ENCODE data around the gene SLC22A17. TPM values are rescaled to one million over a fixed set of nuclear protein-coding genes. Genes with fewer than 3 reads are reported as not detected.
"Not testable (repeated sequence)": the region's sequence is repeated elsewhere in the genome, so short reads cannot be mapped to it uniquely, and the experiment has no call there.

Gene SLC22A17
- total RNA-seq (31.9 and 44.4 TPM in 2 replicates), polyA plus RNA-seq (62.9 and 79.2 TPM in 2 replicates)

GRCh38 chr14:23352506-23353432 lies at the start of gene SLC22A17:
TSS of gene SLC22A17 (minus strand) at chr14:23352887.
- no peaks in the 10 kb centered on the region for H3K9me2 ChIP-seq (replicated peaks; ENCODE audit: insufficient read depth)
- no peaks in the 10 kb centered on the region for H3K36me3 ChIP-seq (replicated peaks; ENCODE audit: insufficient read depth, low read depth)
- peak within 1 kb of the TSS; percentile 99 for H3K4me2 ChIP-seq
- 4% methylated on average over 16 of the region's 42 CpGs for WGBS (ENCODE audit: low lambda C conversion rate, missing lambda C conversion rate)
- H3K9me3 ChIP-seq (ENCODE audit: low read depth): no peaks in the 10 kb centered on the region
- peak within 1 kb of the TSS; percentile 66 for H3K27ac ChIP-seq
- H2AFZ ChIP-seq: peak within 1 kb of the TSS; percentile 91
- H3K27me3 ChIP-seq: no peaks in the 10 kb centered on the region
- TF ChIP-seq EZH2phosphoT487 (IDR thresholded peaks at IDR 0.05; ENCODE audit: low read depth, severe bottlenecking, unreplicated experiment) (no peak), CTCF (IDR thresholded peaks at IDR 0.05; ENCODE audit: poor library complexity) (peak; percentile 8)
- no peaks in the 10 kb centered on the region for H3K79me2 ChIP-seq
- H3K4me3 ChIP-seq: peak within 1 kb of the TSS; percentile 68
- no peaks in the 10 kb centered on the region for H3K4me1 ChIP-seq (ENCODE audit: insufficient read depth)
- peak; percentile 93 for DNase-seq (ENCODE audit: low spot score)
- H4K20me1 ChIP-seq (ENCODE audit: insufficient read depth, poor library complexity, severe bottlenecking): no peaks in the 10 kb centered on the region

GRCh38 chr14:23401291-23401690 lies 48.6 kb upstream of the SLC22A17 start:
- 93% methylated on average over 4 of the region's 4 CpGs for WGBS (ENCODE audit: low lambda C conversion rate, missing lambda C conversion rate)
- Histone ChIP-seq H3K4me3 (no peak overlapping the region), H4K20me1 (ENCODE audit: insufficient read depth, poor library complexity, severe bottlenecking) (no peaks in the 10 kb centered on the region), H3K4me2 (no peak overlapping the region), H3K36me3 (replicated peaks; ENCODE audit: insufficient read depth, low read depth) (no peaks in the 10 kb centered on the region), H2AFZ (no peak overlapping the region), H3K27me3 (no peaks in the 10 kb centered on the region), H3K9me2 (replicated peaks; ENCODE audit: insufficient read depth) (no peaks in the 10 kb centered on the region), H3K27ac (no peak overlapping the region), H3K79me2 (no peaks in the 10 kb centered on the region), H3K4me1 (ENCODE audit: insufficient read depth) (no peaks in the 10 kb centered on the region), H3K9me3 (ENCODE audit: low read depth) (no peaks in the 10 kb centered on the region)
- no peak for DNase-seq (ENCODE audit: low spot score)
- TF ChIP-seq EZH2phosphoT487 (IDR thresholded peaks at IDR 0.05; ENCODE audit: low read depth, severe bottlenecking, unreplicated experiment): no peak
- TF ChIP-seq EZH2 (IDR thresholded peaks at IDR 0.05; ENCODE audit: borderline replicate concordance): no peak
- no peak for TF ChIP-seq CTCF (IDR thresholded peaks at IDR 0.05; ENCODE audit: poor library complexity)

GRCh38 chr14:23400496-23401149 lies 47.9 kb upstream of the SLC22A17 start:
- not testable (repeated sequence) for H4K20me1 ChIP-seq (ENCODE audit: insufficient read depth, poor library complexity, severe bottlenecking); H3K36me3 ChIP-seq (replicated peaks; ENCODE audit: insufficient read depth, low read depth); H3K9me3 ChIP-seq (ENCODE audit: low read depth); H3K79me2 ChIP-seq; H3K4me1 ChIP-seq (ENCODE audit: insufficient read depth); DNase-seq (ENCODE audit: low spot score); H3K4me2 ChIP-seq; H2AFZ ChIP-seq; H3K9me2 ChIP-seq (replicated peaks; ENCODE audit: insufficient read depth); H3K4me3 ChIP-seq; H3K27me3 ChIP-seq; H3K27ac ChIP-seq
- 94% methylated on average over 16 of the region's 16 CpGs for WGBS (ENCODE audit: low lambda C conversion rate, missing lambda C conversion rate)

- no peaks in the 10 kb centered on the region for H3K36me3 ChIP-seq (replicated peaks; ENCODE audit: insufficient read depth, low read depth)
- H3K4me1 ChIP-seq (ENCODE audit: insufficient read depth): no peaks in the 10 kb centered on the region
- no peak for TF ChIP-seq EZH2phosphoT487 (IDR thresholded peaks at IDR 0.05; ENCODE audit: low read depth, severe bottlenecking, unreplicated experiment)
- TF ChIP-seq EZH2 (IDR thresholded peaks at IDR 0.05; ENCODE audit: borderline replicate concordance): no peak
- no peak for TF ChIP-seq CTCF (IDR thresholded peaks at IDR 0.05; ENCODE audit: poor library complexity)
- H4K20me1 ChIP-seq (ENCODE audit: insufficient read depth, poor library complexity, severe bottlenecking): no peaks in the 10 kb centered on the region
- 51% methylated on average over 6 of the region's 6 CpGs for WGBS (ENCODE audit: low lambda C conversion rate, missing lambda C conversion rate)
- no peaks in the 10 kb centered on the region for H3K9me2 ChIP-seq (replicated peaks; ENCODE audit: insufficient read depth)
- H2AFZ ChIP-seq: no peak overlapping the region
- H3K79me2 ChIP-seq: no peaks in the 10 kb centered on the region
- no peaks in the 10 kb centered on the region for H3K9me3 ChIP-seq (ENCODE audit: low read depth)
- no peaks in the 10 kb centered on the region for H3K27me3 ChIP-seq
- DNase-seq (ENCODE audit: low spot score): peak; percentile 32
- no peak overlapping the region for H3K4me2 ChIP-seq
- no peak overlapping the region for H3K4me3 ChIP-seq
- H3K27ac ChIP-seq: no peak overlapping the region
These were observed 46.9 kb upstream of the SLC22A17 start for GRCh38 chr14:23399591-23399990.

All from hepatocyte (in vitro differentiated cells).